Activated T-cell treated with anti-CD3 and anti-CD28 coated beads for 1 hour (primary cell): ENCODE measurements around the gene SETD3.
"Not testable (repeated sequence)": the region's sequence is repeated elsewhere in the genome, so short reads cannot be mapped to it uniquely, and the experiment has no call there.

Source experiments
- DNase-seq: peaks from one replicate; pipeline ENCODE4 v3.0.0-alpha.2; 2020; ENCODE audit warnings: low read depth

The SETD3 gene

DNA sequence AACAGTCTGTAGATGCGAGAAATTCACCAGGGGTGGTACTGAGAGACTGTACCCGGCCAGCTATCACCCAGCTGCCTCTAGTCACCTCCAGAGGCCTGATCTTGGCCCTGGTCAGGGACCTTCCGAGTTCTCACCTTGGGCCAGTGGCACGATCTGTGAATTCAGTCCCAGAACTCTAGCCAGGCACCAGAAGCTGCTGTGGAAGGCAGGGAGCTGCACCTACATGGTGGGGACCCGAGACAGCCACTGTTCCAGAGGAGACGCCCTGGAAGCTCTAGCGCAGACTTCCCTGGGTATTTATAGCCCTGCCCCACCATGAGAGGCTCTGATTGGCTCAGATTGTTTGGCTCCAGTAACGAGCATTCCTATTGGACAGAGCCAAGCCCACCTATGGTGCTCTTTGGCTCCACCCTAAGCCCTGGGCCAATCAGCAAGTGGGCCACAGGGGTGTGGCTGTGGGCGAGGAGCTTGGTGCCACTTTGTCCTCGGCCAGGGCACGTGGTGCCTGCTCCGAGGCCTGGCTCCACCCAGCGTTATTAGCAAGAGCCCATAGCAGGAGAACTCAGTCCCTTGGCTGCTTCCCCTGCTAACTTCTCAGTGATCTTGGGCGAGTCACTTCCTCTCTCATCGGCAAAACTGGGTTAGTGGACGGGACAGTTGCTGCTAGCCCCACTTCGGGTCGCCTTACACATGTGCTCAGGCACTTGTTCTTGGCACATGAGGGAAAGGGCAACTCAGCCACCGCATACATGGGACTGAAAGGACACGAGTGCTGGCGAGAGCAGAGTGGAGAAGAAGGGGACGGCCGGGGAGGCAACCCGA is 119.7 kb downstream of the SETD3 start:
- DNase-seq = no peak

DNA sequence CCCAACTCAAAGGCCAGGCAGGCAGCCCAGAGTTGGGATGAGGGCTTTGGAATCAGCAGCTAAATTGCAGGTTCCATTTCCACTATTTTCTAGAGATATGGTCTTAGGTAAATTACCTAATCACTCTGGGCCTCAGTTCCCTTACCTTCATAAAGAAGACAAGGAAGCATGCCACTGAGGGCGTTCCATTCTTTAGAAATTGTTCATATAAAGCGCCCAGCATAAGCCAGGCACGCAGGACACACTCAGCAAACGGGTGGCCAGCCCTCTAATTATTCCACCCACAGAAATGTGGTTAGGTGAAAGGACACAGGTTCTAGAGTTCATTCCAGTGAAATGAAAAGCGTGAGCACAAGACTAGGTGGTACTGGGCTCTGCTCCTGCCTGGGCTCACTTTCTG is 120.8 kb downstream of the SETD3 start:
- no peak for DNase-seq

- no peak for DNase-seq
These were observed 122.7 kb downstream of the SETD3 start for GRCh38 chr14:99357916-99358390.

DNA sequence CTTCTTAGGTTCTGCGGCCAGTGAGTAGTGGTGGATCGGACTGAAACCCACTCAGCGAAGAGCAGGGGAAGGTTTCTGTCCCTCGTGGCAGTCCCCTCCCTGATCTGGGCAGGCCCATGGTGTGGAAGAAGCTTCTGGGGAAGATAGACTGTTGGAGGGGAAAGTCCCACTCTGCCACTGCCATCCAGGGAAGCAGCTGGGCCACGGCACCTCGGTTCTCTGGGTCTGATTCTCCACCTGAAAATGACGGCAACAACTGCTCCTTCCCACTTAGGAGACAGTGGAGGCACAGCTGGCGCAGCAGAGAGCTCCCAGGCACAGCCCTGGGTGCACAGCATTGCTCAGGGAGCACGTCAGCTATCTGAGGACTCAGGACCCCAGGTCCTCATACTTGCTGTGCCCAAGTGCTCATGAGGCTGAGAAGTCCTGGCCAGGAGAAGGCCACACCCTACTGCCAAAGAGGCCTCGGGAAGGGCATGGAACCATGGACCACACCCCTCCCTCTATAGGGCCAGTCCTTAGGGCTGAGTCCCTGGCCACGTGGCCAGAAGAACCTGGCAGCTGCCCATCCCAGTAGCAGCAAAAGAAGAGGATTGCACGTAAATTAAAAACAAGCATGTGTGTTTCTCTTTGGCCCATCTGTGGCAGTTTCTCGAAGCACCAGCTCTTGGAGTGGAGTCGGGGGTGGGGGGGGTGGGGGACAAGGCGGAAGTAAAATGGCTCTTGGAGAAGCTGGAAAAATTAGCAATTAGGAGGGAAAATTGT is 123.3 kb downstream of the SETD3 start:
- no peak for DNase-seq

GRCh38 chr14:99356031-99356608 is 124.5 kb downstream of the SETD3 start:
- DNase-seq = no peak

- DNase-seq = no peak
These were observed 126.3 kb downstream of the SETD3 start for GRCh38 chr14:99354166-99354875.

DNA sequence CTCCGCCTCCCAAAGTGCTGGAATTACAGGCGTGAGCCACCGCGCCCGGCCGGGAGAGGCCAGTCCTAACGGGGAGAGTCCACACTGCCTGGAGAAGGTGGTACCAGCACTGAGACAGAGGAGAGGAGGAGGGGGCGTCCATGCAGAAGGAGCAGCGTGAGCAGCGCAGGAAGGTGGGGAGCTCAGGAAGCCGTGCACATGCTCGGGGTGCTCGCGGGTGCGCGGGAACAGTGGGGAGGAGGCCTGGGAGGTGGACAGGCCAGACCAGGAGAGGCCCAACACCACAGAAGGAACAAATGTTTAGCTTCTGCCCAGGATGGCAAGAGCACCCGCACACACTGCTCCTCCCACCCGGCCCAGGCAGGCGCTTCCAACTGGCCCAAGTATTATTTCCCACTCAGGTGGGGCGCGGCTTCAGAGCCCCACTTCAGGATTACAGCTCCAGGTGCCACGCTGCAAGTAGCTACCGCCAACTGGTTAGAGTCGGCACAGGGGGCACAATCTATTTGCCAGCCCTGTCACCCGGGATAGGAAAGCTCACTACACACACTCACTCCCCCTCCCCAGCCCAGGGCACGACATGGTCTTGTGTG is 127.9 kb downstream of the SETD3 start:
- DNase-seq = no peak

GRCh38 chr14:99351166-99352007 is 129.3 kb downstream of the SETD3 start:
- DNase-seq = no peak

DNA sequence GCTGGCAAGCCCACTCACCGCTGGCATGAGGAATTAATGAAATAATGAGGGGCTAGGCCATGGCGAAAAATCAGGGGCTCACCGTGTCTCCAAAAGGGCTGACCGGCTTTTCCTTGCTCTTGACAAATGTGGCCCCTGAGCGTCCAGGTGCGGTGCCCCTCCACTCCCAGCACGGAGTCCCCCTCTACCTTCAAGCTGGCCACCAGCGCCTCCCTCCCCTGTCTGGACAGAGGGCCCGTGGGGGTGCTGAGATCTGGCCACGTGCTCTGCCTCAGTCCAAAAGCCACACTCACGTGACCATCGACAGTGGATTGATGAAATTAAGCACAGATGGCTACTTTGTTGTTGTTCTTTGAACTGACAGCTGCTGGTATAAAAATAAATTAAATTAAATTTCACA is 129.9 kb downstream of the SETD3 start:
- no peak for DNase-seq

- DNase-seq = no peak
These were observed 130.8 kb downstream of the SETD3 start for GRCh38 chr14:99349721-99350495.

GRCh38 chr14:99348816-99349614 is 131.6 kb downstream of the SETD3 start:
- no peak for DNase-seq

GRCh38 chr14:99348231-99348630 is 132.4 kb downstream of the SETD3 start:
- not testable (repeated sequence) for DNase-seq
